NK-92 treated with Interleukin-12 subunit alpha and Interleukin-12 subunit beta, amount 100 ng/mL, for 24 hours (cell line): Measurements from ENCODE around the gene MLLT3.

Experiments
- DNase-seq: peaks from one replicate; lab custom pipeline; 2025; lab: John Stamatoyannopoulos, UW

Gene MLLT3

DNA sequence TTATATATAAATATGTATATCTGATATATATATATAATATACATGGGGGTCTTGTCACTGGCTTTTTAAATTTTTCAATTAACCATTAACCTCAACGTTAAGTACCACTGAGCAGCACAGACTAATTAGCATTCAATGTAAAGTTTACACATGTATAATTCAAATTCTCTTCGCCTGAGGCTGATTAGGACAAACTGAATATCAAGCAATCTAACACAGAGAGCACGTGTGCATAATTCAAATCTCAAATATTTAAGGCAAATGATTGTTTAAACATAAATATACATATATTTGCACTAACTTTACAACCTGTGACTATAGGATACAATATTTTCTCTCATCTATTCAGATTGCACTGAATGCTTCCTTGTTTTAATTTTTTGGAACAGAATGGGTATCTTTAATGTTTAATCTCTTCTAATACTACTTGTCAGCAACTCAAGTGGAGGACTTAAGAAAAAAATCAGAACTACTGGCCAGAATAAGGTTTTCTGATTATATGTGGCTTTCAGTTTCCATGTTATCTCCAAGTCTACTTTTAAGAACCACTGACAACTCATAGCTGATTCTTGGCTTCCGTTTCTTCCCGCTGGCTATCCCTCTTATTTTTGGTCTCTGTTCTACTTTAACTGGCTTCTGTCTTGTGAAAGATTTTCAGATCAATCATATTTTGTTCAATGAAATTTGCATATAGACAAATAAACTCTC lies 204.8 kb downstream of the MLLT3 start:
- no peak for DNase-seq

DNA sequence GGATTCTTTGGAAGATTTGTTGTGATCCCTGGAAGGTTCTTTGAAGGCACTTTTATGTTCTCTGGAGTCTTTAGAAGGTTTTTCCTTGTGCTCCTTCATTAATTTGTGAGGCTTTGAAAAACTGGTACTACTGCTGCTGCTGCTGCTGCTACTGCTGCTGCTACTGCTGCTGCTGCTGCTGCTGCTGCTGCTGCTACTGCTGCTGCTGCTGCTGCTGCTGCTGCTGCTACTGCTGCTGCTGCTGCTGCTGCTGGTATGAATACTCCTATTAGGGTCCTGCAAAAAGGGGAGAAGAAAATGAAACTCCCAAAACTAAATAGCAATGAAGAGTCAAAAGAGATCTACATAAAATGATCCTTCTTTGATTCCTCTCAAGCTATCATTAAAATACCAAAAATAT lies 208.1 kb downstream of the MLLT3 start:
- DNase-seq = no peak

DNA sequence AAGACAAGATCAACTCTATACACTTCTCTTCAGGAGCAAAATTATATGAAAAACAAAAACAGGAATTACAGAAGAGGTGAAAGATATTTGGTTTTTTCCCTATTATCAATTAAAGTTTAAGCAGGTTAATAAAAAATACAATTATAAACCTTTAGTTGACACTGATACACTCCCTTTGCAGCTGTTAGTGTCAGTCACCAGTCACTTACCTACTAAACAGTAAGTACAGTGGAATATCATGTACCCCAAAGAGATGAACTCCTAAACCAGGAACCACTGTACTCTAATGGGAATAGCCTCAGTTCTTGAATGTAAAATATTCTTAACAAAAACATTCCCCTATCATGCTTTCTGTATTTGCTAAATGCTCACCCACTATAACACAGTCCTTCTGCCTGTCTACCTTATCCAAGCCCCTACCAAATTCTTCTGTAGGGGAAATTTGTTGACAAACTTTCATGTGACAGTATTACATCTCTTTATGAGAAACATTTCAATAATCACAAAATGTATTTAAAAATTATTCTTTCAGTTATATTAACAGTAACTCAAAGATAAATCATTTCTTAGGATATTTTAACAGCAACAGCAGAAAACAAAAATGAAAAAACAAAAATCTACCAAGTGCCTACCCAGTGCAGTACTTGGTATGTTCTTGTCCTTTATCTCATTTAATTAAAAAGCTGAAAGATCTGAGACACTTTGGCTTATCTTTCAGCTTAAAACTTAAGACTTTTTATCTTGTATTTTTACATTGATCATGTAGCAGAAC lies 212.8 kb downstream of the MLLT3 start:
- no peak for DNase-seq

DNA sequence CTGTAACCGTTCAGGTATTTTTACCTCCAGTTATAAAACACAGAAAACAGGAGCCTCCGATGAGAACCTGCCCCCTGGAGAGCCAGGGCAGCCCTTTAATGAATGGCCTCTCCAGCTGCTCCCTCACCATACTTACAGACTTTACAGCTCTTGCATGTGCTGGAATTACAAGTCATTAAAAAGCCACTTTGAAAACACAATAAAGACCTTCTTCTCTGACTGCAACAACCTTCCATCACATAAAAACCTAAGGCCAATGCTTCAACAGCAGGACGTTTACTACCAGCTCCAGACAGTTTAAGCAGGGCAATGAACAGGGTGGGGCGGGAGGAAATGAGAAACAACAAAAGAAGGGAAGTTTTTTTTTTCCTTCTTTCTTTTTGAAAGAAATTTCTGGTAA lies 213.8 kb downstream of the MLLT3 start:
- DNase-seq = no peak

DNA sequence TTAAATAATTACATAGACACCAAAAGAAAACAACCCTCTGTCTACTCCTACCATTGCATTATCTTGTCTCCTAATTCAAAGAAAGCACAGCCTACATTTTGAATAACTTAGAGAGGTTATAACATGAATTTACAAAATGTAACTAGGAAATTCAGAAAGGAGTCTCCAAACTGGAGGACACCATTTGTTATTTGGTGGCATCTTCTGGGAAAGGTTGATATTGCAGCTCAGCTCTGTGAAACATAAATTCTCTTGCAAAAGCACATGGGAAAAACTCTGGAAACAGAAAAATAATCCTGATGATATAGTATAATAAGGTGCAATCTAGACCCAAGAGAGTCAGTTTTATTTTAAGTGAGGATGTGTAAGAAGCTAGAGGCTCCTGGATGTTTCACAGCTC lies 215.3 kb downstream of the MLLT3 start:
- no peak for DNase-seq

DNA sequence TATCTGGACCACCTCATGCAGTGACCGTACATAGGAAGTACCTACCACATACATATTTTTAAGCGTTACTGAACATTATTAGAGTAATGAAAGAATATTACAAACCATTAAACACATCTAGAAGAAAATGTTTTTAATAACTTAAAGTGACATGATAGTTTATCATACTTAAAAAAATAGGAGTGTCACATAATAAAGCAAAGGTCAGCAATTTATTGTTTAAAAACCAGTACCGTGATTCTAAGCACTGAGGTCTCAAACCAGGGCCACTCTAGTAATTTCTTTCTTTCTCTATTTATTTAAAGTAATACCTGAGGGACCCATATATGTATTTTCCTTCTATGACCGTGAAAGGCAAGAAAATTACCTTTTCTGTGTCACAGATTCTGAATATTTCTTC lies 216.0 kb downstream of the MLLT3 start:
- no peak for DNase-seq

DNA sequence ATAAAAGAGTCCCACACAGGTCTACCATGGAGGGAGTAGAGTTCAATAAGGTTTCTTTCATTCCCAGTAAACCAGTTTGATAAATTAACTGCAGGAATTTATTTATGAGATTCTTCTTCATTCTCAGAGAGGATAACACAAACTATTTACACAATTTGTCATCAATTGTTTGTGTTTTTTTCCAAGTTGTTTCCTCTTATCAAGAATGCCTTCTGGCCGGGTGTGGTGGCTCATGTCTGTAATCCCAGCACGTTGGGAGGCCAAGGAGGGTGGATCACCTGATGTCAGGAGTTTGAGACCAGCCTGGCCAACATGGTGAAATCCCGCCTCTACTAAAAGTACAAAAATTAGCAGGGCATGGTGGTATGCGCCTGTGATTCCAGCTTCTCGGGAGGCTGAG lies 216.7 kb downstream of the MLLT3 start:
- DNase-seq = no peak

DNA sequence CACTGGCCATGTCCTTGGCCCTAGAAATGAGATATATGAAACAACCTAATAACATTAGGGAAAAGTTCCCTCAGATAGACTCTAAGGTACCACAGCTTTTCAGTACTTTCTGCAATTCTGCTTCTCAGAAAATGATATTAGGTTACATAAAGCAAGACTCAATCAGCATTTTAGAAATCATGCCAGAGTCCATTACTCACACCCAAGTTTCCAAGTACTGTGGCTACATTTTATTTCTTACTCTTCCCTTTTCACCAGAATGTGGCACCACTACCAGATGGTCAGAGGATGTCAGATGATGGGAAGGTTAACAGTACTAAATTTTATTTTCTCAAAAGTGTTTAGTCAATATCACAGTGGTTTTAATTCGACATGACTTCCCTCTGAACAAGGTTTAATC lies 217.2 kb downstream of the MLLT3 start:
- no peak for DNase-seq

DNA sequence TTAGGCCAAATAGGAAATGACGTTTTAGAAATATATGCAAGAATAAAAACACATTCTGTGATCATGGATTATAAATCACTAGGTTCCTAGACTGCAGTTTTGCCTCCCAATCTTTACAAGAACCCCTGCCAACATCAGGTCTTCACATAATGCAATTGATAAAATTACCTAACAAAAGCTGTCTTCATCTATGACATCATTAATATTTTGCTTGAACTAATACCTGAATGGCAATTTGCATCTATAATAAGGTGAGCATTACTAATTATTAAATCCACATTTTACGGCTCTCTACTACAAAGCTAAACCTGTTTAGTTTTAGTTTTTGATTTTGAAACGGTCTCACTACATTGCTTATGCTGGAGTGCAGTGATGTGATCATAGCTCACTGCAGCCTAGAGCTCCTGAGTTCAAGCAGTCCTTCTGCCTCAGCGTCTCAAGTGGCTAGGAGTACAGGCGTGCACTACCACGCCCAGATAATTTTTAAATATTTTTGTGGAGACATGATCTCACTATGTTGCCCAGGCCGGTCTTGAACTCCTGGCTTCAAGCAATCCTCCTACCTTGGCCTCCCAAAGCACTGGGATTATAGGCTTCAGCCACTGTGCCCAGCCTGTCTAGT lies 218.0 kb downstream of the MLLT3 start:
- DNase-seq = no peak

DNA sequence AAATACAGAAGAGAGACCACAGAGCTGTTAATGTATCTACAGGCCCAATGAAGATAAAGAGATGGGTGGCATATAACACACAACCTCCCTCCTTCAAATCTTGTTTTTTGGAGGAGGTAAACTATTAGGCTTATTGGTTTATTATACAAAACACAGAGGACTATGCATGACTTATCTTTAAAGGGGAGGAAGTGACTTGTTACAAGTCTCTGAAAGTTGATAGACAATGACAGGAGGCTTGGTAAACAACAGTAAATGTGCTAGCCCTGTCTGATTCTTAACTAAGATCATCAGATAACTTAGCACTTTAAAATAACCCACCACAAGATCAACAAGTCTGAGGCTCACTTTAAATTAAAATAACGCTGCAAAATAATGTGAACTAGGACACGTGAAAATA lies 219.0 kb downstream of the MLLT3 start:
- no peak for DNase-seq

DNA sequence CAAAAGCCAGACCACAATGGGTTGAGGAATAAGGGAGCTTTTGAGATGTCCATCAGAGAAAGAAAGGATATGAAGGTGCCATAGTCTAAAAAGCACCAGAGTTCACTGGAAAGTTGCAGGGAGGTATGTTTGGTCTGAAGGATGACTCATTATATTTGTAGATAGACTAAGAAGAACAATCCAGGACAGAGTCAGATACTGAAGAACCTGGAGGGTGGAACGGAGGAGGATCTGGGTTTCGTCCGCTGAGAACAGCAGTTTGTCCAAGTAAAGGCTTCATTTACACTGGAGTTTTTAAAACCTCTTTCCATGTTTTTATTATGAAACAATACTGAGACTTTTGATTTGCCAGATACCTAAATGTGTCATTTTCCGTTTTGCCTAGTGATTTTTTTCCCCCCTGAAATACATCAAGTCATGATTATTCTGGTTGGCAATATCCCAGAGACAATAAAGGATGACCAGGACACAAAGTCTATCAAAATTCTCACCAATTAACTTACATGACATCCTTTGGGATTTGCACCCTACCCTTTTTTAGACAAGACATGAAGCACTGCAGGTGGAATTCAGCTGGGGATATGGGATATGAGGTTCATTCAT lies 219.9 kb downstream of the MLLT3 start:
- DNase-seq = no peak

DNA sequence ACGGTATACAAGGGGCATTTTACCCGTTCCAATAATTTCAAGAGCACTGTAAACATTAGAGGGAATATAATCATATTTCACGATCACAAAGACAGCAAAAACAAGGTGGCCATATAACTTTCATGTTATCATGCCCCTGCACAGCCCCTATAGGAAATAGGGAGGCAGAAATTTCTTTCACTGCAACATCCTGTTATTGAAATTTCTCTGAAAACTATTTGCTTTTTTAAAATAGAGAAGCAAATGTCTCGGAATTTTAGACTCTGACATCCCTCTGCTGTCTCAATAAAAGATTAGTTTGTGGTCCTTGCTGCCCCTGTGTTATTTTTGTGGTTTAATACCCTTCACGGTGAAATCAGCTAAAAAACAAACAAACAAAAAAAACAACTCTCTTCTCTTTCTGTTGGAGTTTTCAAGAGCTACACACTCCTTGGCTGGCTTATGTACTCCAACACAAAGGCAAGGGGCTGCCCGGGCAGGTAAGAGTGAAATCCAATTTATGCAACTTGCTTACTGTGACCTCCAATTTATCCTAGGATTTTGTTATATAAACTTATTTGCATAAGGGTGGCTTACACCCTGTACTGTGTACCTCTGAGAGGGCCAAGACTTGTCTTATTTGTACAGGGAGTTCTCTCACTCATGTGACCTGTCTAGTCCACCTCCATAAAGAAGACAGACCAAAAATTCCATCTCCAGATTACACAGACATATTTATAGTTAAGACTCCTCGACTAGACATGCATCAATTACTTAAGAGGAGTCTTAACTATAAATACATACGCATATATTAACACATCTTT lies 223.6 kb downstream of the MLLT3 start:
- no peak for DNase-seq

DNA sequence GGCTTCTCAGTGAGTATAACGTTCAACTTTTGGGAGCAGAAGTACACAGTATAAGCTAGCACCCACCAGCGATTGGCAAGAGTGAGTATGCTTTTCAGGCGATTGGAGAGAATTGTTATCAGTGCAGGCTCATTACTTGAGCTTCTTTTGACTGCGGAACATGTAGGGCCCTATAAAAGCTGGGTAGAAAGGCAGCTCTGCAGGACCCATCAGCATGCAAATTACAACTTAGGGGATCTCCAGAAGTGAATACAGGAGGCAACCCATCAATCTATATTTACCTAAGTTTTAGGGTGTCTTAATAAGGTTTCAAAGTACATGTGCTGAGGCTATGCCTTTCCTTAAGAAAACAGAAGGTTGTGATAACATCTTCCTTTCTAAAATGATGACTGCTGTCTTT lies 225.0 kb downstream of the MLLT3 start:
- no peak for DNase-seq

DNA sequence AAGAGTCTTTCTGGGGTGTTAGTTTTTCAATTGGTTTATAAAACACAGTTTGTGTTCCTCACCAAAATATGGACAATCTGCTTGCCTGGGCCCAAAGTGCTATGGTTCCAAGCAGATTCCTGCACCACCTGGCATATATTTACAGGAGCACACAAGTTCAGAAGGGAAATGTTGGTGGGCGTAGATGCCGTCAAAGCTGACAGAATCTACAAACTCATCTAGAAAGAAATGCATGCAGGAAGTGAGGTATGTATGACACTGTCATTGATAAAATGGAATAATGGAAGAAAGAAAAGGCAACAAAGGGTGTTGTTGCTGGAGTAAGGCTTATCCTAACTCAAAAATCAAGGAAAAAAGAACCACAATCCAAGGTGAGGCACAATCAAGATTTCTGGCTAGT lies 225.8 kb downstream of the MLLT3 start:
- DNase-seq = no peak

DNA sequence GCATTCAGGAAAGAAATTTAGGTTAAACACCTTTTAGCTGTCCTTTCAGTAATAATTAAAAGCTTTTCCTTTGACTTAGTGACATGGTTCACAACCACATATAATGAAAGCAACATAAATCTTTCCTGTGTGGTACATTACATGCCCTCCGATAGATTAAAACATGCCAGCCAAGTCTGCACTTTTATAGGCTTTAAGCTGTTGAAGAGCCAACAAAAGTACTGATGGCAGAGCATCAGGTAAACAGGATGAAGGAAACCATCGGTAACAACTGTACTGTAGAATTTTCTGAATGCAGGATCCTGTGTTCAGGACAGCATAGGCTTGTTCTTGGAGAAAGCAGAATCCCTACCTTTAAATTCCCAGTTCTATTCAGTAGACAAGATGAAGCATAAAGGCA lies 226.6 kb downstream of the MLLT3 start:
- DNase-seq = no peak

DNA sequence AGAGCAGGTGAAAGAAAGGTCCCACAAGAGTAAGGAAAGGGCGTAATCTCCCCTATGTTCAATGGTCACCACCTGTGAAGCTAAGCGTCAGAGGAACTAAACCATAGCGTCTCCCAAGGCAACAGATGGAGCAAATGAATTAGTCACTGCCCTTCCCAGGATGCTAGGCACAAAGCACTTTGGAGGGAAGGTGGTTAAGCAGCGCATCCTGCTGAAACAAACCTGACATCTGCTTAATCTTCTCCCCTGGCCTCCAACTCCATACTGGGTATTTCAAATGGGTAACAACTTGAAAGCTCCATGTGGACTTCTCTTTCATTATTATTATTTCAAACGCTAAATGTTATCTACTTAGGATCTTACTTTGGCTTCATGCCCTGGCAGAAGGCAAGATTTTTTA lies 227.3 kb downstream of the MLLT3 start:
- no peak for DNase-seq

DNA sequence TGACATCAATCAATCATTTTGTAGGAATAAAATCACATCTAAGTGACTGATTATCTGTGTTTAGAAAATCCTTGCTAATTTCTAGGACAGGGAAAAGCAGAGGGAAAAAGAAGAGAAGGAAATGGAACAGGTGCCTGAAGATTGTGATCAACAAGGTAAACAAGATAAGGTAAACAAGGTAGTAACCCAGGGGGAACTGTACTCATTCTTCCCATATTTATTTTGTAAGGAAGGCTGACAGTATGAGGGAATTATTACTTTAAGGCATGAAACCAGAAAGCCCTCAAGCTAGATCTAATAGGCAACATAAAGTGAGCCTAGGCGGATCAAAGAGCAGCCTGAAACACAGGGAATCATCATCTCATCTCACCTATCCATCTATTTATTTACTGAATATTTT lies 231.1 kb downstream of the MLLT3 start:
- no peak for DNase-seq

DNA sequence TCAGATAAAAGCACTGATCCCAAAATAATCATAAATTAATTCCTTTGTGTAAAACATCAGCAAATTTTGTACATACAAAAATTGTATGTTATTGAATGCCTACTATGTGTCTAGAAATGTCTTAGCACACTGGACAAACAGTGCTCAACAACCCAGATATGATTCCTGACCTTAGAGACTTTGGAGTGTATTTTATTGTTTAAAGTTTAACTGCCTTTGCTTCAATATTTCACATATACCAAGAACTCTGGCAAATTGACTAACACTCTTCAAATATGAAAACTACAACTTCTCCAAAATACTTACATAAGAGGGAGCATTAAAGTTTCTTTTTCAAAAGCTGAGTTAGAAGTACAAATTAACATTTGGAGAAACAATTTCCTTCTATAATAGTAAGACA lies 231.9 kb downstream of the MLLT3 start:
- DNase-seq = no peak

DNA sequence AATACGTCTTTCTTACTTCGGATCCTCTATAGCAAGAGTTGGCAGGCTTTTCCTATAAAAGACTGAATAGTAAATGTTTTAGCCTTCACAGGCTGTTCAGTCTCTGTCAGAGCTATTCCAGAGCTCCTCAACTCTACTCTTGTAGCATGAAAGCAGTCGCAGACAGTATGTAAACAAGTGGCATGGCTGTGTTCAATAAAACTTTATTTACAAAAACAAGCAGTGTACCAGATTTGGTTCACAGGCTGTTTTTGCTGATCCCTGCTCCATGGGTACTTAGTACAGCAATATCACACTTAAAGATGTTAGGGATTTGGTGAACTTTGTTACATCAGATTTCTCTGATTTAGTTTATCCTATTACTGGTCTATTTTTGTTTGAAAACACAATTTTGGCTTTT lies 235.2 kb downstream of the MLLT3 start:
- DNase-seq = no peak

DNA sequence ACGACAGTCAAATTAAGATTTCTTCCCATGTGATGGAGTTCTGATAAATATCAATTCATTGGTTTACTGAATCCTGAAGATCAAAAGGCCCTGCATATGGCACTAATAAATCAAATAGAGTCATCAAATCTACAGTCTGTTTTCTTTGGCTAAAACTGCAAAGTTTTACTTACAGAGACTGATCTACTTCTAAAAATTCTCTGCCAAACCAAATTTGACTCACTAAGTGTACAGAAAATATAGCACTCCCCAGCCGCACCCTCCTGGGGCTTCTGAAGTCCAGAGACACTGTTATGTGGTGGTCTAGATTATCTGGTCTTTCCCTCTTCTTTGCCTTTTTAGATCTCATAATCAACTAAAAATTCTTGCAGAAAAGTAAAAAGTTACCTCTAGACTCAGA lies 237.7 kb downstream of the MLLT3 start:
- DNase-seq = no peak

DNA sequence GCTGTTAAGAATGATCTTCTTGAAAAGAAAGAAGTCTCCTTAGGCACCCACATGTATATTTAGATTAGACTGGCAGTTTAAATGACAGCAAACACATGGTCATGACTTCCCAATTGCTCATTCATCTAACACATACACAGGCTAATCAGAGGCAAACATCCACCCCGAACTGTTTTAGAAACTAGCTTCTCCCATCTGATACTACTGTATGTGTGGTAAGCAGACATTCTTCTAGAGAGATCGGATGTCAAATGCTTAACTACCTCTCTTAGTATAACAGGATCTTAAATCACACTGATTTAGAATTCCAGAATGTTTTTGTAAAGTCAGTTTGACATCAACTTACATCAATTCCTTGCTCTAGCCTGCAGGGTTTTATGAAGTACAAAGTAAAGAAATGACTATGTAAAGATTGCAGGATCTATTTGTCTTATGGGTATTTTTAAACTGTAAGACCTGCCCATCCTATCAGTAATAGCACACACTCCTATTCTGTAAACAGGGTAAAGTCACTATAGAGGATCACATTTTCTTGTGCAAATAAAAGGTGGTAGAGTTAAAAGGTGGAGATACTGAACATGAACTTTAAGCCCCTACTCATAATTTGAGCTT lies 239.7 kb downstream of the MLLT3 start:
- no peak for DNase-seq

DNA sequence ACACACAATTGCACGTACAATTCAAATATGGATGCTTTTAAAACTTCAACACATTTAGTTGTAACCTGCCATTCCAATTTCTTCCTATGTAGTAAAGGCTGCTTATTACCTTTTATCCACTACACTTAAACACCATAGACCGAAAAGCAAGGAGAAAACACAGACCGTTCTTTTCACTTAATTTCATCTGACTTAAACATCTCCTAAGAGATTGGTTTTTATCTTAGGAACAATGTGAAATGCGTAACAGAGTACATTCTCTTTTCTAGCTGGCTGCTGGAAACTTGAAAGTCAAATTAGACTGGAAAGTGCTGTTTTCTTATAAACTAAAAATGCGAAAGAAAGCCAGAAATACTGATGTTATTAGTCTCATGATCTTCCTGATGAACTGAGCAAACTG lies 241.8 kb downstream of the MLLT3 start:
- no peak for DNase-seq
